ENCODE data around the gene PEPD. TPM values are rescaled to one million over a fixed set of nuclear protein-coding genes. Genes with fewer than 3 reads are reported as not detected.
A peak's percentile ranks its signal among the peaks of the same experiment; 100 is the strongest.

PEPD gene
- total RNA-seq, 4 donors from 2014 or later = 40.1 to 61.4 (median 53.4) TPM

GRCh38 chr19:33343859-33344572 lies 177.6 kb downstream of the PEPD start:
- no peak overlapping the region for H3K4me3 ChIP-seq
- peaks cover 0 to 37% (median 0%) of the 10 kb centered on the region in 4 donors for H3K27me3 ChIP-seq
- H3K36me3 ChIP-seq = no peaks in the 10 kb centered on the region
- DNase-seq = no peak
- no peak for TF ChIP-seq POLR2A (IDR thresholded peaks at IDR 0.05)
- TF ChIP-seq, protein P1, sequence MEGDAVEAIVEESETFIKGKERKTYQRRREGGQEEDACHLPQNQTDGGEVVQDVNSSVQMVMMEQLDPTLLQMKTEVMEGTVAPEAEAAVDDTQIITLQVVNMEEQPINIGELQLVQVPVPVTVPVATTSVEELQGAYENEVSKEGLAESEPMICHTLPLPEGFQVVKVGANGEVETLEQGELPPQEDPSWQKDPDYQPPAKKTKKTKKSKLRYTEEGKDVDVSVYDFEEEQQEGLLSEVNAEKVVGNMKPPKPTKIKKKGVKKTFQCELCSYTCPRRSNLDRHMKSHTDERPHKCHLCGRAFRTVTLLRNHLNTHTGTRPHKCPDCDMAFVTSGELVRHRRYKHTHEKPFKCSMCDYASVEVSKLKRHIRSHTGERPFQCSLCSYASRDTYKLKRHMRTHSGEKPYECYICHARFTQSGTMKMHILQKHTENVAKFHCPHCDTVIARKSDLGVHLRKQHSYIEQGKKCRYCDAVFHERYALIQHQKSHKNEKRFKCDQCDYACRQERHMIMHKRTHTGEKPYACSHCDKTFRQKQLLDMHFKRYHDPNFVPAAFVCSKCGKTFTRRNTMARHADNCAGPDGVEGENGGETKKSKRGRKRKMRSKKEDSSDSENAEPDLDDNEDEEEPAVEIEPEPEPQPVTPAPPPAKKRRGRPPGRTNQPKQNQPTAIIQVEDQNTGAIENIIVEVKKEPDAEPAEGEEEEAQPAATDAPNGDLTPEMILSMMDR (IDR thresholded peaks at IDR 0.05) = no peak
- no peaks in the 10 kb centered on the region for H3K9me3 ChIP-seq
- H3K4me1 ChIP-seq = peaks cover 0 to 26% (median 0%) of the 10 kb centered on the region in 3 donors
- no peak overlapping the region for H3K27ac ChIP-seq
- WGBS, 2 donors = 20 to 23% methylated on average over 12 of the region's 12 CpGs
- intact Hi-C loops (cut with DNase I) = no loop called here

GRCh38 chr19:33343301-33343700 lies 178.3 kb downstream of the PEPD start:
- Histone ChIP-seq H3K27ac (no peak overlapping the region), H3K4me1 (peaks cover 0 to 26% (median 0%) of the 10 kb centered on the region in 3 donors), H3K9me3 (no peaks in the 10 kb centered on the region), H3K4me3 (no peak overlapping the region), H3K36me3 (no peaks in the 10 kb centered on the region), H3K27me3 (peaks cover 0 to 37% (median 0%) of the 10 kb centered on the region in 4 donors)
- DNase-seq = no peak
- TF ChIP-seq, protein P1 (IDR thresholded peaks at IDR 0.05) = no peak
- no peak for TF ChIP-seq POLR2A (IDR thresholded peaks at IDR 0.05)
- intact Hi-C loops (cut with DNase I) = no loop called here
- WGBS, 2 donors = 78 to 91% methylated on average over 2 of the region's 2 CpGs

DNA sequence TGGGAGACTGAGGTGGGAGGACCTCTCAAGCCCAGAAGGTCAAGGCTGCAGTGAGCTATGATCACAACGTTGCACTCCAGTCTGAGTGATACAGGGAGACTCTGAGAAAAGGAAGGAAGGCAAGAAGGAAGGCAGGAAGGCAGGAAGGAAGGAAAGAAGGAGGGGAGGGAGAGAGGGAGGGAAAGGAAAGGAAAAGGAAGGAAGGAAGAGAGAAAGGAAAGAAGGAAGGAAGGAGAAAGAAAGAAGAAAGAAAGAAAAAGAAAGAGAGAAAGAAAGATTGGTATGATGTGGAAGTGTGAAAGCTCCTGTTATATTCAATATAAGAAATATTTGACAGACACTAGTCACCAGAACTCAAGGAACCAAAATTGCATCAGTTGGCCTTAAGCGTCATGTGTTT lies 180.6 kb downstream of the PEPD start:
- 74 to 75% methylated on average over 2 of the region's 2 CpGs for WGBS, 2 donors
- intact Hi-C loops (cut with DNase I) = no loop called here
- no peak for DNase-seq

DNA sequence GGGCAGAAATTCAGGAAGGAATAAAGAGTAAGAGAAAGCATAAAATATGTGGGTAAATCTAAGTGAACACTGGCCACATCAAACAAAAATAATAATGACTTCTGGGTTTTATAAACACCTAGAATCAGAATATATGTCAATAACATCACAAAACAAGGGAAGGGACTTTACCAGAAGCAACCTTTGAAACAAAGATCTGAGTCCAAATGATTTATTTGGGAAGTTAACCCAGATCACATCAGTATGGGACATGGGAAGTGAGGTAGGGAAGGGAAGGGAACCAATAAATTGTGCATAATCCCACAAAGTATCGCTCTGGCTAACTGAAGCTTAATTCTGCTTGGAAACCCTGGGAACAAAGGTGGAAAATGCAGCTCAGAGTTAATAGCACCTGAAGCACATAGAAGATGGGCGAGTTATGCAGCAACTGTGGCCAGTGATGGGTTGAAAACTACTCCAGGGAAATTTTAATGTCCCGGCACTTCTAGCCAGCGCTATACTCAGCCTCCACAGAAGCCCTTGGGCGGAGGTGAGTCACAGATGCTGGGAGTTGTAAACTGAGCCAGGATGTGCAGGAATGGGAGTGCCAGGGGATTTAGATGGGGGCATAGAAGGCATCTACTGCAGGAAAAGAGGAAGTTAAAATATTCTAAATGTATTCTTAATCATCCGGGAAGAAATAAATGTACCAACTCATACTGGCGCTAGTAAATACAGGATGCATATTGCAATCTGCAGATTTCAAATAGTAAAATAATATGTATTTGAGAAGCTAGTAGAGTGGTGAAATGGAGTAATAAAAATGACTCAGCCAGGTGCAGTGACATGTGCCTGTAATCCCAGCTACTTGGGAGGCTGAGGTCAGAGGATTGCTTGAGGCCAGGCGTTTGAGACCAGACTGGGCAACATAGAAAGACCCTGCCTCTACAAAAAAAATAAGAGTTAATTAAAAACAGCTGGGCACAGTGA lies 182.3 kb downstream of the PEPD start:
- no peak overlapping the region for H3K4me3 ChIP-seq
- H3K27ac ChIP-seq = peak overlapping the region in 1 of 4 donors; percentile 34
- TF ChIP-seq POLR2A (IDR thresholded peaks at IDR 0.05) = no peak
- TF ChIP-seq, protein P1 (IDR thresholded peaks at IDR 0.05) = no peak
- DNase-seq = no peak
- no peaks in the 10 kb centered on the region for H3K36me3 ChIP-seq
- peaks cover 0 to 12% (median 0%) of the 10 kb centered on the region in 4 donors for H3K27me3 ChIP-seq
- H3K4me1 ChIP-seq = peaks cover 0 to 19% (median 0%) of the 10 kb centered on the region in 3 donors
- WGBS, 2 donors = 32 to 37% methylated on average over 7 to 8 of the region's 8 CpGs
- intact Hi-C loops (cut with DNase I) = no loop called here
- H3K9me3 ChIP-seq = no peaks in the 10 kb centered on the region

More for the DNA sequence above, 180.6 kb downstream of the PEPD start:
- Histone ChIP-seq H3K4me1 (peaks cover 0 to 26% (median 0%) of the 10 kb centered on the region in 3 donors), H3K36me3 (no peaks in the 10 kb centered on the region), H3K4me3 (no peak overlapping the region), H3K27me3 (peaks cover 0 to 26% (median 0%) of the 10 kb centered on the region in 4 donors), H3K9me3 (no peaks in the 10 kb centered on the region), H3K27ac (no peak overlapping the region)
- TF ChIP-seq, protein P1 (IDR thresholded peaks at IDR 0.05) = no peak
- TF ChIP-seq POLR2A (IDR thresholded peaks at IDR 0.05) = no peak

Other genes with a start within 250 kb of the PEPD start
- 10 to 100 TPM; 27.1 to 33.5 (median 31.5) TPM for gene CEBPA, start 219.3 kb downstream of the PEPD start, total RNA-seq
- gene CEBPG, start 148.1 kb downstream of the PEPD start, total RNA-seq = 10 to 100 TPM; 18.5 to 31.6 (median 26.8) TPM
- under 1 TPM in 1 of 4 donors, not detected in 3; 0.38 TPM for gene CHST8, start 100.2 kb upstream of the PEPD start, total RNA-seq

Measured in esophagus squamous epithelium (tissue), 5 donors.